ENCODE measurements around the gene HAP1.

GRCh38 chr17:41682631-41683030 lies 51.8 kb downstream of the HAP1 start:
- no peak for TF ChIP-seq EZH2 (IDR thresholded peaks at IDR 0.05; ENCODE audit: insufficient read depth, poor library complexity, severe bottlenecking)
- no peak for TF ChIP-seq EZH2phosphoT487 (IDR thresholded peaks at IDR 0.05; ENCODE audit: insufficient read depth, low read depth)
